HG03354 (cell line): Measurements from ENCODE around the gene FADS2.
"Not testable (repeated sequence)": the region's sequence is repeated elsewhere in the genome, so short reads cannot be mapped to it uniquely, and the experiment has no call there.

ENCODE experiments used
- ATAC-seq: cut with Tn5 transposase; IDR thresholded peaks from one replicate; pipeline ENCODE4 v1.9.1; 2021; ENCODE audit warnings: mild to moderate bottlenecking; ENCODE audit not compliant: unreplicated experiment, poor library complexity, severe bottlenecking

The FADS2 gene

GRCh38 chr11:61882267-61882666, 54.2 kb downstream of the FADS2 start:
- not testable (repeated sequence) for ATAC-seq

- no peak for ATAC-seq
Measured at GRCh38 chr11:61882879-61883278, 54.8 kb downstream of the FADS2 start.

GRCh38 chr11:61883327-61883726, 55.2 kb downstream of the FADS2 start:
- no peak for ATAC-seq

GRCh38 chr11:61883947-61884346, 55.8 kb downstream of the FADS2 start:
- ATAC-seq, result no peak

GRCh38 chr11:61885166-61885778, 57.2 kb downstream of the FADS2 start:
- no peak for ATAC-seq

- no peak for ATAC-seq
Measured at GRCh38 chr11:61885784-61886580, 57.9 kb downstream of the FADS2 start.

GRCh38 chr11:61886643-61887042, 58.5 kb downstream of the FADS2 start:
- ATAC-seq, result no peak

GRCh38 chr11:61887839-61888494, 59.9 kb downstream of the FADS2 start:
- ATAC-seq, result no peak

GRCh38 chr11:61888590-61888989, 60.5 kb downstream of the FADS2 start:
- ATAC-seq, result no peak

GRCh38 chr11:61889831-61890230, 61.7 kb downstream of the FADS2 start:
- no peak for ATAC-seq

- no peak for ATAC-seq
Measured at GRCh38 chr11:61890529-61891330, 62.6 kb downstream of the FADS2 start.

- ATAC-seq, result no peak
Measured at GRCh38 chr11:61891331-61892084, 63.4 kb downstream of the FADS2 start, which contains the start of gene FADS3. FADS3 (minus strand) TSS chr11:61891545; CDS start chr11:61891381, 164 bp downstream.

GRCh38 chr11:61892085-61892370, 63.9 kb downstream of the FADS2 start:
- no peak for ATAC-seq

- no peak for ATAC-seq
Measured at GRCh38 chr11:61893981-61894380, 65.9 kb downstream of the FADS2 start.

GRCh38 chr11:61895046-61895717, 67.1 kb downstream of the FADS2 start:
- no peak for ATAC-seq

- no peak for ATAC-seq
Measured at GRCh38 chr11:61895718-61896059, 67.6 kb downstream of the FADS2 start.

GRCh38 chr11:61896665-61897386, 68.7 kb downstream of the FADS2 start:
- no peak for ATAC-seq

- no peak for ATAC-seq
Measured at GRCh38 chr11:61897387-61898246, 69.5 kb downstream of the FADS2 start.
